ENCODE results near the gene PROCA1.

- peak in 4 of 6 experiments; percentile 10 to 69 (median 60) for TF ChIP-seq CTCF (IDR thresholded peaks at IDR 0.05)
- TF ChIP-seq POLR2A (IDR thresholded peaks at IDR 0.05), result no peak
Observed at GRCh38 chr17:28684963-28685362, 26.7 kb downstream of the PROCA1 start.
